HG02981 (cell line): ENCODE data around the gene GSTA2.
"Not testable (repeated sequence)": the region's sequence is repeated elsewhere in the genome, so short reads cannot be mapped to it uniquely, and the experiment has no call there.

Source experiments
- ATAC-seq: cut with Tn5 transposase; IDR thresholded peaks from one replicate; pipeline ENCODE4 v1.9.1; 2021; ENCODE audit warnings: mild to moderate bottlenecking, moderate library complexity; ENCODE audit not compliant: unreplicated experiment

Gene GSTA2

DNA sequence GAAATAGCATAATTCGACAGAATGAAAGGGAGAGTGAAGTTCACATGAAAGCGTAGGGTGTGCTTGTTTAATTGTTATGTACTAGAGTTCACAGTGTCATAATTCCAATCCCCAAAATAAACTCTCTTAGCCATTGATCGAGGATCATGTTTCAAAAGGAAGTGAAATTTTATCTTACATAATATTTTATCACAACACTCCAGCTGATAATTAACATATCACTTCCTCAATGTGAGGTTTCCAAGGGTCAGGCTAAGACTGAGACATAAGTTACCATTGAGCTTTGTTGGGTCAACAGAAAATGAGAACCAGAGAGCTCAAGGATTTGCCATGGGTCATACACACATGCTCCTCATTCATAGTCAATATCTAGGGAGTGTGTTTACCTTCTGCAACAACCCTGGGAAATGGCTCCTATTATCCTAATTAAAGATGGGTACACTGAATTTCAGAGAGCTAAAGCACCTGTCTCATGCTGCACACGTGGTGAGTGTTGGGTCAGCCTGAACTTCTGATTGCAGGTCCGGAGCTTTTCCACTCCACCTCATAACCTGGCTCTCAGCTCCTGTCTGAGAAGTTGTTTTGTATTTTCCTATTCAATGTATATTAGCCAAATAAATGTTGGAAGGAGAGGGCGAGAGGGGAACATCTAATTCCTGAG lies 3.0 kb downstream of the GSTA2 start:
- no peak for ATAC-seq

DNA sequence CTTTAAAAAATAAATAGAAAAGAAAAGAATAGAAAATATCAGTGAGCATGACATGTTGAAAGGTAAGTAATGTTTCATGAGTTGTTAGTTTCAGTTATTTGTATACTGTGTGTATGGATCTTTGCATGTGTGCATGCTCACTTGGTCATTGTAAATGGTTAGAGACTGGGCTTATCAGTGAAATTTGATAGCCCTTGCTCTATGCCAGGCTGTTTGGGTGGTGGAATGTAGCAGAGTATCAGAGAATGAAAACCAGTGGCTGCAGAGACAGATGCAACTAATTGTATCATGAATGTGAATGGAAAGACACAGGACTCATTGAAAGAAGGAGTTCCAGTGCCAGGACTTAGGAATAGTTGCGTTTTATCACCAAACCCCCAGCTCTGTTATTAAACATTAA lies 4.2 kb downstream of the GSTA2 start:
- no peak for ATAC-seq

DNA sequence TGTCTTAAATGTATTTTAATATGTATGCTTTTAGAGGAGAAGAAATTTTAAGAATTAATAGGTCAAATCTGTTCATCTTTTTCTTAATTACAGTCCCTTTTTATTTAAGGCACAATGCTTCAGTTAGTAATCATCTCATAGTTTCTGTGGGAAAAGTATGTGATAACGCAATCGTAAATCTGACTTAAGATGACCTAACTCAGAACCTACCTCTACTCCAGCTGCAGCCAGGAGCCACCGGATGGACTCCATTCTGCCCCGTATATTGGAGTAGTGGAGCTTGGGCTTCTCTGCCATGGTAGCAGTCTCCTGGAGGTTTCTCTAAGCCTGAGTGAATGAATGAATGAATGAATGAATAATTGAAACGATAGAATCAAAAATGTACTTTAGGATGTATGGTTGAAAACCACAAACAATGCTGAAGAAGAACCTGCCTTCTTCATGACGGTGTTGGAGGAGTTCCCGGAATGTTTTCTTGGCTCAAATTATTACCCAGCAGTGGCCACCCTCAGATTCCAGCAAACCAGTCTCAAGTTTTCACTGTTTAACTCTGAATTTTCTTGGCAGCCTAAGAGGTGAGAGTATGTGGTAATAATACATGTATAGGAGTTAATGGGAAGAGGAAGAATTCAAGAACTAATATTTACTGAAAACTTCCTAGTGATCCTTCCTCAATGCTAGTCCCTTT lies 5.5 kb downstream of the GSTA2 start:
- ATAC-seq: not testable (repeated sequence)

DNA sequence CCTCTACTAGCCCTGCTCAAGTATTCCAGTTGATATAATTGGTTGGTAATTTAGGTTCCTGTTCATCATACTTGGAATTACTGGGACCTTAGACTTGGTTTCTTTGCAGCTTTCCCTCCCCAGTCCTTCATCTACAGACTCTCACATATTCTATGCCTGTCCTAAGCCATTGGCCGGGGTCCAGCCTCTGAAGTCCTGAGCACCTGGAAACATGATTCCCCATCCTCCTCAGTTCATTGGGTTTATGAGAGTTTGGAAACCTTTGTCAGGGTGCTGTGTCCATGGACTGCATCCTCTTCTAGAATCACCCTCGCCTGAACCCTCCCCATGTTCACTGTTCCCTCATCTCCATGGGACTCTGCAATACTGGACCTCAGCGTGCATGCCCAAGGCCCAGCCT lies 8.8 kb downstream of the GSTA2 start:
- ATAC-seq: no peak

DNA sequence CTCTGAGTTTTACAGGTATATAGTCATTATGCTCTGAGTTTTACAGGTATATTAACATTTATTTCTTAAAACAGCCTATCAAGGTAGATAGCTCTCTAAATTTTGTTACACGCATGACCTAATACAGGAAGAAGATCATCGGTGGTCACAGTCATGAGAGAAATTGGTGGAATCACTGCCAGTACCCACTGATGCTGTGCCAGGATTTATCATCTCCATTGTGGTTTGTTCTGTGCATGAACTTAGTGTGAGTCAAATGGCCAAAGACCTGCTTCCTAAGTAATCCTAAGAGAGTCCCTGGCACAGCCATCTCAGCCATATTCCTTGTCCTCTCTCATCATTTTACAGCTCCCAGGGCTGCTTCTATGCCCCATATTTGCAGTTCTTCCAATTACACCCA lies 10.1 kb downstream of the GSTA2 start:
- ATAC-seq: not testable (repeated sequence)

DNA sequence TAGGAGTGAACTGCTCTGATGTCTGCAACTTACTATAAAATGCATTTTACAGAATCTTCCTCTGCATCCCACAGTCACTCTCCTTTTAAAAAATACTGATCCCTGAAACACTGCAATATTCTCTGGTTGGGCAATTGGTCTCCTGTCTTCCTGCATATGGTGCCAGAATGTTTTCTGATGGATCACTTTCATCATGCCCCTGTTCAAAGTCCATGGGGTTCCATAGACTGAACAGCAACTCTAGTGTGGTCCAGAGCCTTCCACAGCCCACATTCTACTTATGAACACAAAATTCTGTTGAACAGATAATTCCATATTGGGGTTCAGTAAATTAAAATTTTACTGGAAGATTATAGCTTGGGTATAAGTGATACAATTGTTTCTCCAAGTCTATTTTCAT lies 11.0 kb downstream of the GSTA2 start:
- no peak for ATAC-seq

DNA sequence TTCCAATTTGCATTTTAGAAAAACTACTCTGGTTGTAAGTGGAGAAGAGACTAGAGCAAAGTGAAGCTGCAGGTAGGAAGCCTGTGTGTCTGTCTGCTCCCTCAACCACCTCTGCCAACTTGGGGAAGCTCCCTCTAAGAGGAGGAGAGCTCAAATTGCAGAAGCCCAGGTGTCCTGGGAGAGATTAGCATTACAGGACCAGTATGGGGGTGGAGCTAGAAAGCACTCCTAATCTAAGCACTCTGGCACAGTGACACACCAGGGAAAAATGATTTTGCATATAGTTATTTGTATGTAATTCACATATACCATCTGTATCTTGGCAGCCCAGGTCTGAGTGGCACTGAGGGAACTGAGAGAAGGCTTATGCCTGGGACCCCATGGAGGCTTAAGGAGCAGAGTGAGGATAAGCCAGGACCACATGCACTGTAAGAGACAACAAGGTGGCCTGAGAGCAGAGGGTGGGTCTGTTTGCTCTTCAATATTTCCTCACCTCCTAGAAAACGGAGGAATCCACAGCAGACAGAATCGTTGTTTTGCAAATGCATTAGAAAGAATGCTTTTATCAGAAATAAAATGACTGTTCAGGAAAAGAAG lies 13.6 kb downstream of the GSTA2 start:
- no peak for ATAC-seq

DNA sequence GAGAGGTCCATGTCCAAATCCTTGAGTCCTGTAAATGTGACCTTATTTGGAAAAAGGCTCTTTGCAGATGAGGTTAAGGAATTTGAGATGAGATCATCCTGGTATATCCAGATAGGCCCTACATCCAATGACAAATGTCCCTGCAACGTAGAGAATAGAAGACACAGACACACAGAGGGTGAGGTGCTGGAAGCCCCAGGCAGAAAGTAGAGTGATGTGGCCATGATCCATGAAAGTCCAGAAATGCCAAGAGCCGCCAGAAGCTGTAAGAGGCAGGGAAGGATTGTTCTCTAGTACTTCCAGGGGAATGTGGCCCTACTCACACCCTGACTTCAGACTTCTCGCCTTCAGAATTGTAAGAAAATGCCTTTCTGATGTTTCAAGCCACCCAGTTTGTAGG lies 16.0 kb downstream of the GSTA2 start:
- ATAC-seq: not testable (repeated sequence)

DNA sequence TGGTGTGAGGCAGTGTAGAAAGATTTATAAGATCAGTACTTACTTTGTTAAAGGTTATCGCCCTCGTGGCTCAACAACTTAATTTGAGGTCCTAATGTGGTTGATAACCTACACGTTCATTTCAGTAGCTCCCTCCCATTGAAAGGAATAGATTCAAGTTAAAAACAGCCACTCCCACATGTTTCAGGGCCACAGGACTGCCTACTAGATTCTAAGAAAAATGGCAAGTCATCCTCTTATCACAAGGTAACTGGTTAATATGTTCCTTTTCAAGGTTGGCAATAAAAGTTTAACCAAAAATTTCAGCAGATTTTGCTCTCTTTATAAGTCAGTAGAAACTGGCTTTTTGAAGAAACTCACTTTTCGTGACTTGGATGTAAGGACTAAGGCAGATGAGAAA lies 17.1 kb downstream of the GSTA2 start:
- no peak for ATAC-seq

DNA sequence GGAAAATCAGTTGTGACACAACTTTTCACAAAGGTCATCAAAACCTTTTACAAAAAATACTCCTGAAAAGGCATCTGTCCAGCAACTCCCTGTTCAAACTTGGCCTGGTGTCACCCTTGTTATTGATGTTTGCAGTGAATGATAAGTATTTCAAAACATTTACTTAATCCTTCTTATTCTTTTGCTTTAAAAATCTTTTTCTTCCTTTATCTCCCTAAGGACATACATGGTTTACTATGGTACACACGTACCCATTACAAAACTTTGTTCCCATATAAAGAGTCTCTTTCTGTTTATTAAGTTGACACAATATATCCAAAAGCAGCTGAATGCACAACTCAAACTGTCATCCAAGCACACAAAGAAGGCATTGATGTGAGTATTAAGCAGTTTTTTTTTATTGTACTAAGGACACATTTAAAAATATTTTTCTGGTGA lies 17.5 kb downstream of the GSTA2 start:
- ATAC-seq: no peak

DNA sequence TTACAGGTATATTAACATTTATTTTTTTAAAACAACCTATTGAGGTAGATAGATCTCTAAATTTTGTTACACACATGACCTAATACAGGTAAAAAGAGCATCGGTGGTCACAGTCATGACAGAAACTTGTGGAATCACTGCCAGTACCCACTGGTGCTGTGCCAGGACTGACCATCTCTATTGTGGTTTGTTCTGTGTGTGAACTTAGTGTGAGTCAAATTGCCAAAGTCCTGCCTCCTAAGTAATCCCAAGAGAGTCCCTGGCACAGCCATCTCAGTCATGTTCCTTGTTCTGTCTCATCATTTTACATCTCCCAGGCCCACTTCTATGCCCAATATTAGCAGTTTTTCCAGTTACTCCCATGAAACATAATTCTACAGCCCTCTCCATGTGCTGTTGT lies 21.4 kb downstream of the GSTA2 start:
- no peak for ATAC-seq

DNA sequence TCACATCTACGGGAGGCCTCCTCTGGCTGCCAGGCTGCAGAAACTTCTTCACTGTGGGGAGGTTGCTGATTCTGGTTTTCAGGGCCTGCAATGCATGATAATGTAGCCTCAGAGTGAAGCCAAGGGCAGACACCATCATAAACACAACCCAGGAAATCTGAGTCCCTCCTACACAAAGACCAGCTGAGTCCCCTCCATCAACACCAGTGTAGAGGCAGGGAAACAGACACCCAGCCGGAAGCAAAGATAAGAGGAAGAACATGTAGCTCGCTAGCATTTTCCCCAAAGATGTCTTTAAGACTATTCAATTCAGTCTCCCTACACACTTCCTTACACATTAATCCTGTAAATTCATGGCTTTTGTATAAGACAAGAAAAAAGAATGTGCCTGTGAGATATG lies 23.6 kb downstream of the GSTA2 start:
- no peak for ATAC-seq

DNA sequence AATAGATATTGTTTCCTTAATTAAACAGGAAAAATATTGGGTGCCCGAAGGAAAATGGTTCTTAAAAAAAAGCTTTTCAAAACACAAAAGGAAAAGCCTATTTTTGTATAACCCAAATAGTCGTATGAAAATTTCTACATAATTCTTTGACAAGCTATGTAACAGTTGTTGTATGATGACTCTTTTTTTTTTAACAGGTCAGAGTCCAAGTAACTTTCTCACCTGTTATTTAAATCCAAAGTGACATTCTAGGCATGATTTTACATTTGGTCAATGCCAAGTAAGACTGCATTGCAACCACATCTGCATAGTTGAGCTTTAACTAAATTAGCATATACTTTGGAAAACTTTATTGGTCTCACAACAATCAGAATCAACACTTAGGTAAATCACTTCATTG lies 24.1 kb downstream of the GSTA2 start:
- ATAC-seq: no peak

DNA sequence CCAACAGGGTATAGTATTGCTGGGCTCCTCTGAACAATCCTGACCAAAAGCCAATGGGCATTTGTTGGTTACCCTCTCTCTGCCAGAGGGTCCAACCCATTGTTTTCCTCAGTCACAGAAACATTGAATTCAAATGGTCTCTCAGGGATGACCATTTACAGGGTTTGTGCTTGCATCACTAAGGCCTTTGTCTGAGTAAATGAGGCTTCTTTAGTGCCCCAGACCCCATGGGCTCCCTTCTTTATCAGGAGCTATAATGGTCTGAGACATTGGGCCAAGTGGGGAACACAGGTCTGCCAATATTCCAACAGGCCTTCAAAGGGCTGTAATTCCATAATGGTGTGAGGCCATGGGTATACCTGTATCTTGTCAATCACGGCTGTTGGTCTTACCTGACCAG lies 27.1 kb downstream of the GSTA2 start:
- no peak for ATAC-seq

DNA sequence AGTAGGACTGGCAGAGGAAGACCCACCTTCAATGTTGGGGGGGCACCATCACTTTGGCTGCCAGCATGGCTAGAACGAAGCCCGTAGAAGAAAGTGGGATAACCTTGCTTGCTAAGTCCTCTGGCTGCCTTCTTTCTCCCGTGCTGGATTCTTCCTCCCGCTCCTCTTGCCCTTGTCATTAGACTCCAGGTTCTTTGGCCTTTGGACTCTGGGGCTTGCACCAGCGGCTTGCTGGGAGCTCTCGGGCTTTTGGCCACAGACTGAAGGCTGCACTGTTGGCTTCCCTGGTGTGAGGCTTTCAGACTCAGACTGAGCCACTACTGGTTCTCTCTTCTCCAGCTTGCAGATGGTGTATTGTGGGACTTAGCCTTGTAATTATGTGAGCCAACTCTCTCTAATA lies 28.2 kb downstream of the GSTA2 start:
- no peak for ATAC-seq

DNA sequence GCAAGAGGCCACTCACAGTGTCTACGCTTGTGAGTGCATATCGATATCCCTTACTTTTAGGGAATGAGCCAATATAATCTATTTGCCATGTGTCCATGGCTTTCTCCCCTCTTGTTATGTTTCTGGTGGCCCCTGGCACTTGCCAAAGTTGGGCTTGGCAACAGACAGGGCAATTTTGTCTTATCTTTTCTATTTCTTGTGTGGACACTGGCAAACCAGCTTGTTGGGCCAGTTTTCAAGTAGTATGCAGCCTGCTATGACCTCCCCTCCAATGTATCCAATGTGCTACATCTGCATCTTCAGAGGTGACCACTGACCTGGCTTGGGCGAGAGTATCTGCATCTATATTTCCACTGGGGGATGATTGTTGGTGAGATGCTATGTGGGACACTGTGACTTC lies 29.2 kb downstream of the GSTA2 start:
- ATAC-seq: no peak

DNA sequence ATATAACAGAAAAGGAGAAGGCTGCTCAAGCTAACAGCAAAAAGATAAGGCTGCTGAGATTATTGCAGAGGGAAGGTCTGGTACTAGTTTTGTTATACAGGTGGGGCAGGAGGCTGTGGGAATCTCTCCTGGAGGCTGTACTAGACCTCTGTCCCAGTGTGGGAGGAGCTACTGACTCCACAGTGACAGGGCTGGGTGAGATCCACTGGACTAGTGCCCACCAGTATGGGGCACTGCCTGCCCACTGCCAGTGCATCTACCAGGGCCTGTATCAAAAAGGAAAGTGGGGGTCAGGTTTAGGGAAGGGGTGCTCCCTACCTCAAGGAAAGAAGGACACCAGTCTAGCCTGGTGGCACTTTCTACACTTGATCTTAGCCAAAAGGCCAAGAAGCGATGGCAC lies 30.1 kb downstream of the GSTA2 start:
- ATAC-seq: no peak

DNA sequence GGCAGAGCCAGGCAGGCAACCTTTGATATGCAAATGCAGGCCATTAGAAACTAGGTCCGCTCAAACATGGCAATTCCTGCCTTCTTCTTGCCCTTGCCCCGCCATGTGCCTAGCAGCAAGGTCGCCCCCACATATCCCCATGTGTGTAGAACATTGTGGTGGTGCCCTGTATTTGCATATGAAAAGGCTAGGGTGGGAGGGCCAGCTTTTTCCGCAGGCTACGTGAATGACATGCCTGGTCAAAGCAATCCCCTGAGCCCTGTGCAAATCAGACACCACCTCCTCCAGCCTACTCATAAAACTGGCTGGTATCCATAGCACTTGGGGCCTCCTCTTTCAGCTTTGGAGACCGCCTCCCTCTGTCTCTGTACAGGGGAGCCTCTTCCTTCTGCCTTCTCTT lies 31.6 kb downstream of the GSTA2 start:
- ATAC-seq: no peak

DNA sequence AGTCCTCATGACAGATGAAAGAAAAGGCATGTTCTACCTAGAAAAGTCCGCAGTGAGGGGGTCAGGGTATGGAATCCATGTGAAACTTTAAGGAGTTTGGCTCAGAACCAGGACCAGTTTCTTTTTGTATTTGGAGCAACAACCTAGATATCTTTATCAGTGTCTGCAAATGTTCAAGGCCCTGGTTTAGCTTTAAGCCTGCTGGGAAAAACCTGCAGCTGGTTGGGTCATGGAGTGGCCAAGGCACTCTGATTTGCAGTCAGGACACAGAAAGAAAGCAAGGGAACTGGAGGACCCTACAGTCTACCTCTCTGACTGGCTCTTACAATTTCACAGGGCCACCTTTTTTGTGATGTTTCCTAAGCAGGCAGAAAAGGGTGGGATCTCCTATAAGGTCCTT lies 33.7 kb downstream of the GSTA2 start:
- no peak for ATAC-seq

DNA sequence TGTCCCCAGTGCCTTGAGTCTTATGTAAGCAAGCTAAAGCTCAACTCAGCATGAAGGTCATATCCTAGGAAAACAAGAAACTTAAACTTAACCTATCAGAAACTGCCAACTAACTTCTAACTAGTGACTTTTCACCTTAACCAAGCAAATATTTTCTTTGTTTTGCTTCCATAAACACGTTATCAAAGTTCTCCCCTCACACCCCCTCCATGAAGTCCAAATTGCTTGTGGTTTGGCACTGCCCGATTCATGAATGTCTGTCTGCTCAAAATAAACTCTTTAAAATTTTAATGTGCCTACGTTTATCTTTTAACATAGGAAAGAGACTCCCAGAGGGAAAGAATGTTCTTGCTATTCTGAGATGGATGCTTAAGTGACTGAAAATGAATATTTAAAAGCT lies 34.9 kb downstream of the GSTA2 start:
- ATAC-seq: no peak

DNA sequence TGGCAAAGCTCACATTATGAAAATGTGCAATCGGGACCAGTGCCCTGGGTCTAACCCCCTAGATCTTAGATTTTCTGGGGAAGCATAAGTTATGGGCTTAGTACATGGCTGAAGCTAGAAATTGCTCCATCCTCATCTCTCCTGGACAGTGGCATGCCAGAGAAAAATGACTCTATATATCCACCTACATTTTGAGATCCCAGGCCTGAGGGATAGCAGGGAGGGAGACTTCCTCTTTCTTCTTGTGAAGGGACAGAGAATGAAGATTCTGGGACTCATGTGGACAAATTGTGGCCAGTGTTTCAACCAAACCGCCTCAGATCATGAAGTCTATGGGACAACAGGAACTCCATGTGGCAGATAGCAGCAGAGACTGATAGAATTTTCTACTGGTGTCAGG lies 35.4 kb downstream of the GSTA2 start:
- ATAC-seq: no peak

DNA sequence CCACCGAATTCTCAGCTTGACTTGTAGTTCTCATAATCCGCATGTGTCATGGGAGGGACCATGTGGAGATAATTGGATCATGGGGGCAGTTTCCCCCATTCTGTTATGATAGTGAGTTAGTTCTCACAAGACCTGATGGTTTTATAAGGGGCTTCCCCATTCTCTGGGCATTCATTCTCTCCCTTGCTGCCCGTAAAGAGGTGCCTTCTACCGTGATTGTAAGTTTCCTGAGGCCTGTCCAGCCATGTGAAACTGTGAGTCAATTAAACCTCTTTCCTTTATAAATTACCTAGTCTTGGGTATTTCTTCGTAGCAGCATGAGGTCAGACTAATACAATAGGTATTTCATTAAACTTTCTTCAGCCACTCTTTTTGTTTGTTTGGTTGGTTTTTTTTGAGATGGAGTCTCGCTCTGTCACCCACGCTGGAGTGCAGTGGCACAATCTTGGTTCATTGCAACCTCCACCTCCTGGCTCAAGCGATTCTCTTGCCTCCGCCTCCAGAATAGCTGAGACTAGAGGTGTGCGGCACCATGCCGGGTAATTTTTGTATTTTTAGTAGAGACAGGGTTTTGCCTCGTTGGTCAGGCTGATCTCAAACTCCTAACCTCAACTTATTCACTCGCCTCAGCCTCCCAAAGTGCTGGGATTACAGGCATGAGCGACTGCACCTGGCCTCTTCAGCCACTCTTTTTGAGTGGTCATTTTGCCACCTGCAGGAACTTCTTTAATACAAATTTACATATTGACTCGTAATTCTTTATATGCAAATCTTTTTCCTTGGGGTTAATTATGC lies 36.3 kb downstream of the GSTA2 start:
- no peak for ATAC-seq
